Ascending aorta (tissue), 2 donors: ENCODE data around the gene DUOX2. TPM values are rescaled to one million over a fixed set of nuclear protein-coding genes. Genes with fewer than 3 reads are reported as not detected.
"Not testable (repeated sequence)": the region's sequence is repeated elsewhere in the genome, so short reads cannot be mapped to it uniquely, and the experiment has no call there.

Source experiments
- DNase-seq, 2 donors: peaks; one replicate each; pipeline ENCODE4 v3.0.0-alpha.2; 2019; ENCODE audit warnings: low spot score in 2 of 2
- H3K27ac ChIP-seq, 2 donors: fragments of 200-600 bp; sonication (generic); one replicate each; pipeline ENCODE4 v1.5.1; 2016 to 2017; ENCODE audit warnings: mild to moderate bottlenecking in 1 of 2
- H3K27me3 ChIP-seq: fragments of 200-600 bp; sonication (generic); one replicate; pipeline ENCODE4 v1.5.1; 2017
- H3K36me3 ChIP-seq, 2 donors: fragments of 200-600 bp; sonication (generic); one replicate each; pipeline ENCODE4 v1.5.1; 2016
- H3K4me1 ChIP-seq, 2 donors: fragments of 200-600 bp; sonication (generic); one replicate each; pipeline ENCODE4 v1.5.1; 2016 to 2017; ENCODE audit warnings: mild to moderate bottlenecking in 1 of 2
- H3K4me3 ChIP-seq, 2 donors: fragments of 200-600 bp; sonication (generic); one replicate each; pipeline ENCODE4 v1.5.1; 2016 to 2017; ENCODE audit warnings: mild to moderate bottlenecking in 1 of 2
- H3K9me3 ChIP-seq, 2 donors: fragments of 200-600 bp; sonication (generic); one replicate each; pipeline ENCODE4 v1.5.1; 2016
- intact Hi-C: fragments of 100-400 bp; cut with DNase I; formaldehyde crosslinking; loops from one replicate; pipeline ENCODE4 v1.15.1; 2023
- total RNA-seq: library from RNA; depleted of rRNA; stranded (reverse); fragments of >200 nt; gene quantifications from one replicate; pipeline ENCODE4 v1.1.0, GENCODE V29; 2016
- TF ChIP-seq, protein P1 (sequence below), 3 experiments: fragments of 200-600 bp in 2 of 3; fragments of 450-650 bp in 1 of 3; sonication (generic) in 2 of 3; IDR thresholded peaks; one replicate each; pipeline ENCODE4 v1.5.1; 2016 to 2019; ENCODE audit warnings: antibody characterized with exemption in 3 of 3, mild to moderate bottlenecking in 1 of 3, moderate library complexity in 1 of 3

The DUOX2 gene
- total RNA-seq, 1 donor from 2014 or later = 2.3 TPM

DNA sequence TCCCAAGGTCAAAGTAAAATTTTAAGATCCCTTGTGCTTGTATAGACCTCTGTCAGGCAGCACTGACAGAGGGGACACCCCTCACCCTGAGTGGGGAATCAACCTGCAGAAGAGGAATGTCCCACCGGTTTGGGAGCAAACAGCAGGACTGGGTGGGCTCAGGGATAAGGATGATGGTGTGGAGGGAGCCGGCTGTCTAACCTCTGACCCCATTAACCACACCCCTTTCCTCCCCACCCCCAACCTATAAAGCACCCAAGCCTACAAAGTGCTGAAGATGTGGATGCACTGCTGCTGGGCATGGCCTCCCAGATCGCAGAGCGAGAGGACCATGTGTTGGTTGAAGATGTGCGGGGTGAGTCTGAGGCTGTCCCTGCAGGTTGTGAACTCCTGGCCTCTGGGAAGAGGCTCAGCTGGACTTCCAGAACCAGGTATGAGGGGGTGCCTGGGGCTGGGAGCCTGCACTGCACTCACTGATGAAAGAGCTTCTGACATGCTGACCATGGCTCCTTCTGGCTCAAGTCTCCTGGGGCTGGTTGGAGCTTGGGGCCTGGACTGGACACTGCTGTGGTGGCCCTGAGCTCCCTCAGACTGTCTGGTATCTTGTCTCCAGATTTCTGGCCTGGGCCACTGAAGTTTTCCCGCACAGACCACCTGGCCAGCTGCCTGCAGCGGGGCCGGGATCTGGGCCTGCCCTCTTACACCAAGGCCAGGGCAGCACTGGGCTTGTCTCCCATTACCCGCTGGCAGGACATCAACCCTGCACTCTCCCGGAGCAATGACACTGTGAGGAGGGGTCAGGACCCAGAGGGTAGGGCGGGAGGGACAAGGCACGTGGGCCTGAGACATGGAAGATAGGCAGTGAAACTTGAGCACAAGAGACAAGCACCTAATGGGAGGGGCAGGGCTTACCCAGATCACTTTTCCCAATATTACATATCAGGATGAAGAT, 25.1 kb upstream of the DUOX2 start:
- DNase-seq = no peak
- Histone ChIP-seq H3K27ac (no peak overlapping the region), H3K4me1 (peaks cover 0 to 4% of the 10 kb centered on the region in 2 donors), H3K36me3 (no peaks in the 10 kb centered on the region), H3K4me3 (no peak overlapping the region), H3K27me3 (peaks cover 8% of the 10 kb centered on the region), H3K9me3 (no peaks in the 10 kb centered on the region)
- TF ChIP-seq, protein P1, sequence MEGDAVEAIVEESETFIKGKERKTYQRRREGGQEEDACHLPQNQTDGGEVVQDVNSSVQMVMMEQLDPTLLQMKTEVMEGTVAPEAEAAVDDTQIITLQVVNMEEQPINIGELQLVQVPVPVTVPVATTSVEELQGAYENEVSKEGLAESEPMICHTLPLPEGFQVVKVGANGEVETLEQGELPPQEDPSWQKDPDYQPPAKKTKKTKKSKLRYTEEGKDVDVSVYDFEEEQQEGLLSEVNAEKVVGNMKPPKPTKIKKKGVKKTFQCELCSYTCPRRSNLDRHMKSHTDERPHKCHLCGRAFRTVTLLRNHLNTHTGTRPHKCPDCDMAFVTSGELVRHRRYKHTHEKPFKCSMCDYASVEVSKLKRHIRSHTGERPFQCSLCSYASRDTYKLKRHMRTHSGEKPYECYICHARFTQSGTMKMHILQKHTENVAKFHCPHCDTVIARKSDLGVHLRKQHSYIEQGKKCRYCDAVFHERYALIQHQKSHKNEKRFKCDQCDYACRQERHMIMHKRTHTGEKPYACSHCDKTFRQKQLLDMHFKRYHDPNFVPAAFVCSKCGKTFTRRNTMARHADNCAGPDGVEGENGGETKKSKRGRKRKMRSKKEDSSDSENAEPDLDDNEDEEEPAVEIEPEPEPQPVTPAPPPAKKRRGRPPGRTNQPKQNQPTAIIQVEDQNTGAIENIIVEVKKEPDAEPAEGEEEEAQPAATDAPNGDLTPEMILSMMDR (IDR thresholded peaks at IDR 0.05) = no peak
- intact Hi-C loops = no loop called here

DNA sequence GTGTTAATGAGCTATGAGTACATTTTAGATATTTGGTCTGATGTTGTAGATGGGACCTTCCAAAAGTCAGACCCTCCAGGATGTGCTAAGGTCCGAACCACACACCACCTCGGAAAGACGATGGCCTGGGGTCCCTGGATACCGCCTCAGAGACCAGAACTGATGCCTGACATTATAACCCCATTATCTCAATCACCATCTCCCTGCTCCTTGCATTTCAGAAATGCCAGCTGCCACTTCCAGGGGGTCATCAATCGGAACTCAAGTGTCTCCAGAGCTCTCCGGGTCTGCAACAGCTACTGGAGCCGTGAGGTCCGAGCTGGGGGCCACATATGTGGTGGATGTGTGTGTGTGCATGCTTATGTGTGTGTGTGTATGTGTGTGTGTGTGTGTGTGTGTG, 23.7 kb upstream of the DUOX2 start:
- TF ChIP-seq, protein P1 (IDR thresholded peaks at IDR 0.05) = no peak
- no peak overlapping the region for H3K27ac ChIP-seq
- H3K27me3 ChIP-seq = peaks cover 8% of the 10 kb centered on the region
- peaks cover 0 to 4% of the 10 kb centered on the region in 2 donors for H3K4me1 ChIP-seq
- H3K9me3 ChIP-seq = no peaks in the 10 kb centered on the region
- intact Hi-C loops = no loop called here
- no peak overlapping the region for H3K4me3 ChIP-seq
- H3K36me3 ChIP-seq = no peaks in the 10 kb centered on the region
- no peak for DNase-seq

DNA sequence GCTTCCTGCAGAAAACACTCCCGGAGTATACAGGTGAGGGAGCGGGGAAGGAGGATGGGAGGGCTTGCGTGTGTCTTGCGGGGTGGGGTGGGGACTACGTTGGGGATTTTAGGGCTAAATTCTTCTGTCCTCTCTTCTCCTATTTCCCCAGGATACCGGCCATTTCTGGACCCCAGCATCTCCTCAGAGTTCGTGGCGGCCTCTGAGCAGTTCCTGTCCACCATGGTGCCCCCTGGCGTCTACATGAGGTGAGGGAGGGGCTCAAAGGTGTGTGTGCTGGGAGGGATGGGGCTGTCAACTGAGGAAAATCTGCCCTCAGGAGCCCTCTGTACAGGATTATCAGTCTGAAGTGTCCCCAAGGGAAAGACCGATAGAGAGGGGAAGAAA, 22.4 kb upstream of the DUOX2 start:
- Histone ChIP-seq H3K4me3 (no peak overlapping the region), H3K27ac (no peak overlapping the region), H3K9me3 (no peaks in the 10 kb centered on the region), H3K4me1 (peaks cover 0 to 4% of the 10 kb centered on the region in 2 donors), H3K36me3 (no peaks in the 10 kb centered on the region), H3K27me3 (peaks cover 8% of the 10 kb centered on the region)
- intact Hi-C loops = no loop called here
- no peak for DNase-seq
- TF ChIP-seq, protein P1 (IDR thresholded peaks at IDR 0.05) = no peak

DNA sequence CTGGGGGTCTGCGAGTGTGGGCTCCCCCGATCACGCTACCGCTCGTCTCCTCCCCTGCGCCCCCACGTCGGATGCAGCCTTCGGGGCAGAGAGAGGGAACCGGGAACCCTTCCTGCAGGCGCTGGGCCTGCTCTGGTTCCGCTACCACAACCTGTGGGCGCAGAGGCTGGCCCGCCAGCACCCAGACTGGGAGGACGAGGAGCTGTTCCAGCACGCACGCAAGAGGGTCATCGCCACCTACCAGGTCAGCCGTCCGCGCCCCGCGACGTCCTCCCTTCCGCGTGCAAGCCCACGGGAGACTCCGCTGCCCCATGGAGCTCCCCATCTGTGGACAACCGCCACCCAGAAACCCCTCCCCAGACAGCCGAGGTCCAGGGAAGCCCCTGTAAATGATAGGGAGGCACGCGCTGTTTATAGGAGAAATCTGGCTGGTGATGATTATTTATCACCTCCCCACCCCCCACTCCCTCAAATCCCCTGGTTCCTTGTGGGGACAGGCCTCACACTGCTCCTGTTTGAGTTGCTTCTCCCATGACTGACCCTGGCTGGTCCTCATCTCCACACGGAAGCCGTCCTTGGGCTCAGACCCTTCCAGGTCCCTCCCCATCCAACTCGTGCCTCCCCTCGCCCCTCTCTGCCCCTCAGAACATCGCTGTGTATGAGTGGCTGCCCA, 21.9 kb upstream of the DUOX2 start:
- H3K4me3 ChIP-seq, H3K9me3 ChIP-seq, H3K27me3 ChIP-seq, DNase-seq, H3K36me3 ChIP-seq, intact Hi-C loops, H3K4me1 ChIP-seq, H3K27ac ChIP-seq: not testable (repeated sequence)

DNA sequence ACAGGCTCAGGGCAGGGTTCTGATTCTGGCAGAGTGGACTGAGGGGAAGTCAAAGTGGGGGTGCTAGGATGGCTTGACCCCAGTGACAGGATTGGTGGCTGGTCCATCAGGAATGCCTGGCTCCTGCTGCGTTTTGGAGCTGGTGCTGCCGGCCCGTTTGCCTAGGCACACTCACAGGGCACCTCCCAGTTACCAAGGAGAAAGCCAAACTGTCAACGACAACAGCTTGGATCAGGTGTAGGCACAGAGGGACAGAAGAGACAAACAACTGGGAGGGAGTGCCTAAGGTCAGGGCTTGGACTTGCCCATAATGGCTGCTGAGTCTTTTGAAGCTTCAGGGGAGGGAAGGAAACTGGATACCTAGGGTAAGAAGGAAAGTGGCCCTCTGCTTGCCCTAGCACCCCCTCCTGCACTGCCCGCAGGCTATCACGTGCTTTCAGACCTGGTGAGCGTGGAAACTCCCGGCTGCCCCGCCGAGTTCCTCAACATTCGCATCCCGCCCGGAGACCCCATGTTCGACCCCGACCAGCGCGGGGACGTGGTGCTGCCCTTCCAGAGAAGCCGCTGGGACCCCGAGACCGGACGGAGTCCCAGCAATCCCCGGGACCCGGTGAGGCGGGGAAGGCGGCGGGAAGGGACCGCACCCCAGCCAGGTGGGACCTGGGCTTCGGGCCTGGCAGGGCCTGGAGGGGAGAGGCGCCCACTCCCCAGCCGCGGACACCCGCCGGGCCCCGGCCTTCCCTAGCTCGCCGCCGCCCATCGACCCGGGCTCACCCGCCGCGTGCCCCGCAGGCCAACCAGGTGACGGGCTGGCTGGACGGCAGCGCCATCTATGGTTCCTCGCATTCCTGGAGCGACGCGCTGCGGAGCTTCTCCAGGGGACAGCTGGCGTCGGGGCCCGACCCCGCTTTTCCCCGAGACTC, 21.0 kb upstream of the DUOX2 start:
- Histone ChIP-seq H3K9me3 (no peaks in the 10 kb centered on the region), H3K4me3 (peak overlapping the region; percentile 21 to 31), H3K27me3 (peaks cover 11% of the 10 kb centered on the region), H3K4me1 (peaks cover 0 to 4% of the 10 kb centered on the region in 2 donors), H3K27ac (no peak overlapping the region), H3K36me3 (no peaks in the 10 kb centered on the region)
- no peak for DNase-seq
- intact Hi-C loops = no loop called here
- TF ChIP-seq, protein P1 (IDR thresholded peaks at IDR 0.05) = peak in 1 of 3 experiments; percentile 25
